H9 (cell line): ENCODE results near the gene MYRF. TPM values are rescaled to one million over a fixed set of nuclear protein-coding genes. Genes with fewer than 3 reads are reported as not detected.

ENCODE experiments used
- DNase-seq: peaks from one replicate; pipeline ENCODE4 v3.0.0-alpha.2; 2017
- H2AFZ ChIP-seq: one replicate; pipeline ENCODE4 v1.6.1; 2013; ENCODE audit warnings: mild to moderate bottlenecking, low read length, control low read depth, moderate library complexity
- H2AK5ac ChIP-seq: 2 replicates; pipeline ENCODE4 v1.6.1; 2013; ENCODE audit warnings: low read length, control low read depth, mixed read lengths; ENCODE audit not compliant: insufficient read length
- H2BK120ac ChIP-seq: one replicate; pipeline ENCODE4 v1.6.1; 2013; ENCODE audit warnings: low read depth, mild to moderate bottlenecking, low read length, control low read depth, inconsistent platforms; ENCODE audit not compliant: poor library complexity, severe bottlenecking
- H2BK12ac ChIP-seq: 2 replicates; pipeline ENCODE4 v1.6.1; 2013; ENCODE audit warnings: low read length, control low read depth, mixed read lengths, low read depth; ENCODE audit not compliant: insufficient read length
- H2BK15ac ChIP-seq: 2 replicates; pipeline ENCODE4 v1.6.1; 2013; ENCODE audit warnings: low read depth, low read length, control low read depth
- H2BK20ac ChIP-seq: one replicate; pipeline ENCODE4 v1.6.1; 2013; ENCODE audit warnings: low read depth, mild to moderate bottlenecking, low read length, control low read depth, inconsistent platforms; ENCODE audit not compliant: poor library complexity, severe bottlenecking
- H2BK5ac ChIP-seq: 2 replicates; pipeline ENCODE4 v1.6.1; 2013; ENCODE audit warnings: low read length, control low read depth, mixed read lengths; ENCODE audit not compliant: insufficient read length
- H3K14ac ChIP-seq: 2 replicates; pipeline ENCODE4 v1.6.1; 2013; ENCODE audit warnings: low read length, control low read depth; ENCODE audit not compliant: insufficient read depth
- H3K18ac ChIP-seq: 2 replicates; pipeline ENCODE4 v1.6.1; 2013; ENCODE audit warnings: low read depth, mild to moderate bottlenecking, mixed read lengths, low read length, control low read depth; ENCODE audit not compliant: insufficient read length
- H3K23ac ChIP-seq: 2 replicates; pipeline ENCODE4 v1.6.1; 2013; ENCODE audit warnings: low read length, control low read depth, mixed read lengths, low read depth; ENCODE audit not compliant: insufficient read length
- H3K23me2 ChIP-seq: 2 replicates; pipeline ENCODE4 v1.6.1; 2013; ENCODE audit warnings: low read depth, mild to moderate bottlenecking, mixed read lengths, low read length, control low read depth; ENCODE audit not compliant: insufficient read length, poor library complexity, severe bottlenecking
- H3K27ac ChIP-seq: 2 replicates; pipeline ENCODE4 v1.5.1; 2013; ENCODE audit warnings: low read length, control low read depth, mixed read lengths, low read depth; ENCODE audit not compliant: insufficient read length
- H3K27me3 ChIP-seq: 2 replicates; pipeline ENCODE4 v1.6.1; 2013; ENCODE audit warnings: low read length, control low read depth, inconsistent platforms; ENCODE audit not compliant: insufficient read depth
- H3K4ac ChIP-seq: 2 replicates; pipeline ENCODE4 v1.6.1; 2013; ENCODE audit warnings: low read depth, mild to moderate bottlenecking, control low read depth, inconsistent platforms, low read length, moderate library complexity
- H3K4me1 ChIP-seq: 2 replicates; pipeline ENCODE4 v1.6.1; 2013; ENCODE audit warnings: low read length, control low read depth, inconsistent platforms; ENCODE audit not compliant: insufficient read depth
- H3K4me2 ChIP-seq: 2 replicates; pipeline ENCODE4 v1.6.1; 2013; ENCODE audit warnings: low read length, control low read depth, mixed read lengths; ENCODE audit not compliant: insufficient read length, insufficient read depth
- H3K56ac ChIP-seq: 2 replicates; pipeline ENCODE4 v1.6.1; 2013; ENCODE audit warnings: low read depth, mild to moderate bottlenecking, mixed read lengths, low read length, control low read depth; ENCODE audit not compliant: insufficient read length
- H3K79me1 ChIP-seq: 2 replicates; pipeline ENCODE4 v1.6.1; 2013; ENCODE audit warnings: low read depth, mild to moderate bottlenecking, moderate library complexity, low read length, control low read depth, inconsistent platforms; ENCODE audit not compliant: insufficient read depth, poor library complexity, severe bottlenecking
- H3K79me2 ChIP-seq: 2 replicates; pipeline ENCODE4 v1.6.1; 2013; ENCODE audit warnings: low read length, control low read depth, inconsistent platforms; ENCODE audit not compliant: insufficient read depth
- H3K9ac ChIP-seq: 2 replicates; pipeline ENCODE4 v1.6.1; 2013; ENCODE audit warnings: low read length, control low read depth, mixed read lengths; ENCODE audit not compliant: insufficient read length; ENCODE audit errors: extremely low read depth
- H3K9me3 ChIP-seq: one replicate; pipeline ENCODE4 v1.6.1; 2013; ENCODE audit warnings: low read depth, low read length, inconsistent platforms; ENCODE audit not compliant: control insufficient read depth
- H3T11ph ChIP-seq: one replicate; pipeline ENCODE4 v1.6.1; 2013; ENCODE audit warnings: mild to moderate bottlenecking, low read length, control low read depth, inconsistent platforms
- H4K20me1 ChIP-seq: one replicate; pipeline ENCODE4 v1.6.1; 2013; ENCODE audit not compliant: control insufficient read depth, insufficient read length, insufficient read depth
- H4K5ac ChIP-seq: 2 replicates; pipeline ENCODE4 v1.6.1; 2013; ENCODE audit warnings: low read depth, mild to moderate bottlenecking, mixed read lengths, low read length, control low read depth; ENCODE audit not compliant: insufficient read length
- H4K8ac ChIP-seq: replicated peaks from 2 replicates; pipeline ENCODE4 v1.6.1; 2013; ENCODE audit warnings: low read length, control low read depth, mixed read lengths, low read depth; ENCODE audit not compliant: insufficient read length
- H4K91ac ChIP-seq: 2 replicates; pipeline ENCODE4 v1.6.1; 2013; ENCODE audit warnings: low read depth, mild to moderate bottlenecking, moderate library complexity, mixed read lengths, low read length, control low read depth; ENCODE audit not compliant: insufficient read length
- H3K27ac Mint-ChIP-seq, 3 experiments: 2 replicates in 2 of 3; 3 replicates in 1 of 3; pipeline ENCODE4 v1.8.0; 2020 to 2021; ENCODE audit warnings: mixed read lengths in 3 of 3, mild to moderate bottlenecking in 1 of 3, moderate library complexity in 1 of 3
- H3K27me3 Mint-ChIP-seq: 2 replicates; pipeline ENCODE4 v1.8.0; 2021; ENCODE audit warnings: low read depth, mild to moderate bottlenecking, moderate library complexity, mixed read lengths
- H3K36me3 Mint-ChIP-seq, 3 experiments: 2 replicates in 2 of 3; 3 replicates in 1 of 3; pipeline ENCODE4 v1.8.0; 2020 to 2021; ENCODE audit warnings: low read depth in 3 of 3, mixed read lengths in 3 of 3; ENCODE audit not compliant: insufficient read depth in 1 of 3
- H3K4me1 Mint-ChIP-seq, 2 experiments: 2 replicates each; pipeline ENCODE4 v1.8.0; 2020; ENCODE audit warnings: mixed read lengths in 2 of 2
- H3K4me3 Mint-ChIP-seq, 2 experiments: 2 replicates in 1 of 2; 3 replicates in 1 of 2; pipeline ENCODE4 v1.8.0; 2020 to 2021; ENCODE audit warnings: mild to moderate bottlenecking in 2 of 2, mixed read lengths in 2 of 2, moderate library complexity in 1 of 2
- H3K9me3 Mint-ChIP-seq, 2 experiments: 2 replicates in 1 of 2; 3 replicates in 1 of 2; pipeline ENCODE4 v1.8.0; 2020; ENCODE audit warnings: mild to moderate bottlenecking in 2 of 2, mixed read lengths in 2 of 2, moderate library complexity in 1 of 2
- CTCF ChIP-seq: fragments of 200-600 bp; sonication (generic); conservative IDR thresholded peaks from 3 replicates; pipeline ENCODE4 v1.8.0; 2021; ENCODE audit warnings: antibody characterized with exemption, mild to moderate bottlenecking
- WGBS: extraction: QIAGEN DNeasy Blood & Tissue Kit; methylation state at CpG from one replicate; pipeline ENCODE4 v1.1.7; 2013; ENCODE audit warnings: missing lambda C conversion rate, low lambda C conversion rate, mixed read lengths; ENCODE audit not compliant: insufficient read length; ENCODE audit errors: extremely low coverage; 5-methylcytosine and 5-hydroxymethylcytosine counted together
- total RNA-seq: library from RNA; stranded (reverse); gene quantifications from 2 replicates; pipeline ENCODE4 v1.2.1, GENCODE V29; 2021

The MYRF gene
- total RNA-seq, 1 experiment from 2014 or later: 13.9 TPM

- Histone ChIP-seq H4K20me1 (no peaks in the 10 kb centered on the region), H2BK15ac (no peak overlapping the region), H3K4me1 (no peaks in the 10 kb centered on the region), H4K5ac (no peak overlapping the region), H4K8ac (no peak overlapping the region), H2BK20ac (no peak overlapping the region), H2AK5ac (no peak overlapping the region), H3K4ac (no peak overlapping the region), H3T11ph (no peak overlapping the region), H3K79me1 (no peaks in the 10 kb centered on the region), H3K27me3 (no peaks in the 10 kb centered on the region), H3K56ac (no peak overlapping the region), H3K23me2 (no peaks in the 10 kb centered on the region), H2AFZ (no peak overlapping the region), H3K9me3 (no peaks in the 10 kb centered on the region), H3K14ac (no peak overlapping the region), H4K91ac (no peak overlapping the region), H3K79me2 (no peaks in the 10 kb centered on the region), H3K18ac (no peak overlapping the region), H3K4me2 (no peak overlapping the region), H3K9ac (no peak overlapping the region), H2BK120ac (no peak overlapping the region), H2BK5ac (no peak overlapping the region), H3K27ac (no peak overlapping the region), H3K23ac (no peak overlapping the region), H2BK12ac (no peak overlapping the region)
- no peaks in the 10 kb centered on the region; a peak in 1 of 5 replicates for H3K9me3 Mint-ChIP-seq
- peaks cover 0 to 5% of the 10 kb centered on the region in 2 experiments; a peak in 1 of 4 replicates for H3K4me1 Mint-ChIP-seq
- TF ChIP-seq CTCF: no peak
- H3K36me3 Mint-ChIP-seq: peaks cover 8 to 32% (median 15%) of the 10 kb centered on the region in 3 experiments; a peak in 6 of 7 replicates
- H3K4me3 Mint-ChIP-seq: no peak overlapping the region
- no peaks in the 10 kb centered on the region; the same call in 1 of the 2 replicates for H3K27me3 Mint-ChIP-seq
- WGBS: no CpG with 5 or more reads among the region's 7 CpGs
- no peak for DNase-seq
- H3K27ac Mint-ChIP-seq: no peak overlapping the region; a peak in 1 of 7 replicates
Observed at GRCh38 chr11:61738776-61739175, 13.7 kb upstream of the MYRF start.
